Measurements from ENCODE around the gene SPO11.

Gene SPO11, protein sequence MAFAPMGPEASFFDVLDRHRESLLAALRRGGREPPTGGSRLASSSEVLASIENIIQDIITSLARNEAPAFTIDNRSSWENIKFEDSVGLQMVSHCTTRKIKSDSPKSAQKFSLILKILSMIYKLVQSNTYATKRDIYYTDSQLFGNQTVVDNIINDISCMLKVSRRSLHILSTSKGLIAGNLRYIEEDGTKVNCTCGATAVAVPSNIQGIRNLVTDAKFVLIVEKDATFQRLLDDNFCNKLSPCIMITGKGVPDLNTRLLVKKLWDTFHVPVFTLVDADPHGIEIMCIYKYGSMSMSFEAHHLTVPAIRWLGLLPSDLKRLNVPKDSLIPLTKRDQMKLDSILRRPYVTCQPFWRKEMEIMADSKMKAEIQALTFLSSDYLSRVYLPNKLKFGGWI

GRCh38 chr20:57329608-57330221 lies at the start of gene SPO11:
TSS of gene SPO11 (plus strand) at chr20:57329803. CDS start at chr20:57329868, 65 bp downstream.
- DNase-seq (ENCODE audit: low read depth), result no peak

GRCh38 chr20:57280221-57280620 lies 49.4 kb upstream of the SPO11 start:
- no peak for DNase-seq (ENCODE audit: low read depth)

DNA sequence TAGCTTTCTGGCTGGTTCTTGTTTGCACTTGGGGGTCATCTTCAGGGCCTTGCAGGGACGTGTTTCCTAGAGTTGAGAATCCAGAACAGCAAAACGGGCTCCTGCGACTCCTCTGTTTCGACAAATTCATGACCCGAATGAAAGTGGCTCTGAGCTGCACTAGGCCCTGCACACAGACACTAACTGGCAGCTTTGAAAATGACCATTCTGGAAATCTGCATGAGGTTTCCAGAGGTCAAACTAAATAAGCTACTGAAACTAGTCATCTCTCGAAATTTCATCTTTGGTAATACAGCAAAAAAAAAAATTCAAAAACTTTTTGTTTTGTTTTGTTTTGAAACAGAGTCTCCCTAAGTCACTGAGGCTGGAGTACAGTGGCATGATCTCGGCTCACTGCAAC lies 47.7 kb upstream of the SPO11 start:
- no peak for DNase-seq (ENCODE audit: low read depth)

DNA sequence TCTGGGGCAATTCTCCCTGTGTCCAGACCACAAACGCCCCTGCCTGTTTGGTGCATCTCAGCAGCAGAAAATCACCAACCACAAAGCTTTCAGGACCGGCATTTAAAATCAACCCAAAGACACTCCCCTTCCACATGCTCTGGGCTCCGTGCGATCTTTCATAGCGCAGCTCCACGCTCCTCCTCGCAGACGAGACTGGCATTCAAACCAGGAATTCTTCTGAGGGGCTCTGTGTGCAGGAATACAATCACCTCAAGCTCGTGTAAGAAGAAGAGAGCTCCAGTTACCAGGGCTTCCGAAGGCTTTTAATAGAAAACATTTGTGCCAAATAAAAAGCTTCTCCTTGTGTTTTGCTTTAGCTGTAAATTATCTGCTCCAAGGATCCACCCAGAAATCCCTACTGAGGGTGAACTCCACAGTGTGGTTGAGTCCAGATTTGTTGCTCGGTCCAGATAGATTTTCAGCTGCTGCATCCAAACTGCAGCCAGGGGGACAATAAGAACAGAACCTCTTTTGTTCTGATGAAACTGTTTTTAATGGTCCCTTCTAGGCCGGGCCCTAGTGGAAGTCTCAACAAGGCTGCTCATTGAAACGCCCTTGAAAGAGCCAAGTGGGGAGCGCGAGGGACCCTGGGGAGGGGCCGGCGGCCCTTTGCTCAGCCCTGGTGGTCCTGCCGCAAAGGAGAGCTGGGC lies 46.8 kb upstream of the SPO11 start:
- no peak for DNase-seq (ENCODE audit: low read depth)

DNA sequence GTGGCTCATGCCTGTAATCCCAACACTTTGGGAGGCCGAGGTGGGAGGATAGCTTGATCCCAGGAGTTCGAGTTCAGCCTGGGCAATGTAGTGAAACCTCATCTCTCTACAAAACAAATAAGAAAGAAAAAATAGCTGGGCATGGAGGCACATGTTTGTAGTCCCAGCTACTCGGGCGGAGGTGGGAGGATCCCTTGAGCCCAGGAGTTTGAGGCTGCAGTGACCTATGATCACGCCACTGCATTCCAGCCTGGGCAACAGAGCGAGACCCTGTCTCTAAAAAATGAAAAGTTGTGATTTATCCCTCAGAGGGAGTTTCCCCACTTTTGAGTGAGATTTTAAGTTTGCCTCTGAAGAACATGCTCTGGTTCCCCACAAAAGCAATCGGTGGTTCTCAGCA lies 45.7 kb upstream of the SPO11 start:
- no peak for DNase-seq (ENCODE audit: low read depth)

- DNase-seq (ENCODE audit: low read depth), result no peak
These were observed 42.4 kb upstream of the SPO11 start for GRCh38 chr20:57287007-57287880.

DNA sequence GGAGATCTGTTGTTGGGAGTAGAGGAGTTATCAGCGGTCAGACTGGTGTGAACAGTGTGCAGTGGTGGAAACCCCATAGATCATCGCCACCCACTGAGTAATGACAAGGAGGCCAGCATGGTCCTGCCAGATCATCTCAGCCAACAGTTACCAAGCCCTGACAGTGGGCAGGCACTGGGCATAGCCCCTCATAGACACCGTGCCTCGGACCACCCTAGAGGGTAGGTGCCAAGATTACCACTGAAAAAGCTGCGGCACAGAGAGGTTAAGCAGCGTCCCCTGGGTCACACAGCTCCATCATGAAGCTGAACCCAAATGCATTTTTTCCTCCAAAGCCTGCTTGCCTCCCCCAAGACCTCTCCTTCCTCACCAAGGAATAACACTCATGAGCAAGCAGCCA lies 41.7 kb upstream of the SPO11 start:
- DNase-seq (ENCODE audit: low read depth), result no peak

GRCh38 chr20:57288651-57289277 lies 40.8 kb upstream of the SPO11 start:
- peak; percentile 12 for DNase-seq (ENCODE audit: low read depth)

GRCh38 chr20:57289391-57290177 lies 40.0 kb upstream of the SPO11 start:
- no peak for DNase-seq (ENCODE audit: low read depth)

DNA sequence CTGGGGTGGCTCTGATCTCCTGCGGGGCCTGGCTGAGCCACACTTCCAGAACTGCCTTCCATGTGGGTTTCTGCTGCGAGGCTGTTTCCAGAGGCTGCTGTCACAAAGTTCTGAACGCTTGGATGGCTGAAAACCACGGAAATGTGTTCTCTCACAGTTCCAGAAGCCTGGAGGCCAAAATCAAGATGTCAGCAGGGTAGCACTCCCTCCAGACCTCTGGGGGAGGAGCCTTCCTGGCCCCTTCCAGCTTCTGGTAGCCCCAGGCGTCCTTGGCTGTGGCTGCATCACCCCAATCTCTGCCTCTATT lies 39.5 kb upstream of the SPO11 start:
- no peak for DNase-seq (ENCODE audit: low read depth)

DNA sequence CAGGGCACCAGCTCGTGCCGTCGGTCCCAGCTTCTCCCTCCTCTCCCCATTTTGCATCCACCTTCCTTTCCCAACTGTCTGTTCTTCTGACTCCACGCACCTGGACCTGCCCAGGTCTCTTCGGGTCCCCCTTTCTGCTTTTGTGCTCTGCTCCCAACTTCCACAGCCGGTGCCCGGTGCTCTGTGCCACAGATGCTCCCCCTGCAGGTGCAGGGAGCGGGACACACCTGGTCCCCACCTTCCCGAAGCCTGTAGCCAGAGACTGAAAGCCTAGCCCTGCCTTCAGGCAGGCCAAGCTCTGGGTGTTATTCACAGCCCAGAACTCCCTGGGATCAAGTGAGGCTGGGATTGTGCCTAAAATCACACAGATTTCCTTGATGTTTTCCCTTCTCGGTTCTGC lies 38.6 kb upstream of the SPO11 start:
- no peak for DNase-seq (ENCODE audit: low read depth)

DNA sequence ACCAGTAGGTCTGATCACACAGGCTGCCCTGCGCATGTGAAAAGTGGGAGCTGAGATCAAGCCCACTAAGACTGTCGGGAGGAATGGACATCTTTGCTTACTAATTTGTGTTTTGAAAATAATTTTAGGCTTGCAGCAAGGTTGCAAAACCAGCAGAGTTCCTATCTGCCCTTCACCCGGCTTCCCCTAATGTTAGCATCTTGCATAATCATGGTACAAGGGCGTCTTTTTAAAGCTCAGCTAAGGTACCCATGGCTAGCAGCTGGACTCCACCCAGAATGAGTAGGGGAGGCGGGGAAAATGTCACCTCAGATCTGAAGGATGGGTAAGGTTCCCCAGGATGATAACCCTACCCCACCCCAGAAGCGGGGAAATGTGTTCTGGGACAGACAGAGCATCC lies 37.9 kb upstream of the SPO11 start:
- no peak for DNase-seq (ENCODE audit: low read depth)

- no peak for DNase-seq (ENCODE audit: low read depth)
These were observed 37.0 kb upstream of the SPO11 start for GRCh38 chr20:57292611-57293010.

DNA sequence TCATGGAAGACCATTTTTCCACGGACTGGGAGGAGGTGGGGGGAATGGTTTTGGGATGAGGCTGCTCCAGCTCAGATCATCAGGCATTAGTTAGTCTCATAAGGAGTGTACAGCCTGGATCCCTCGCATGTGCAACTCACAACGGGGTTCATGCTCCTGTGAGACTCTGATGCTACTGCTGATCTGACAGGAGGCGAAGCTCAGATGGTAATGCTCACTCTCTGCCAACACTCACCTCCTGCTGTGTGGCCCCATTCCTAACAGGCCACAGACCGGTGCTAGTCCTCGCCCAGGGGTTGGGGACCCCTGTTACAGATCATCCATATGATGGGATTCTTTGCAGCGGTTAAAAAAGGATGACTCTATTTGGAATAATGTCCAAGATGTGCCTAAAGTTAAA lies 35.6 kb upstream of the SPO11 start:
- no peak for DNase-seq (ENCODE audit: low read depth)

GRCh38 chr20:57294550-57294949 lies 35.1 kb upstream of the SPO11 start:
- DNase-seq (ENCODE audit: low read depth), result no peak

GRCh38 chr20:57298457-57298856 lies 31.1 kb upstream of the SPO11 start:
- no peak for DNase-seq (ENCODE audit: low read depth)

DNA sequence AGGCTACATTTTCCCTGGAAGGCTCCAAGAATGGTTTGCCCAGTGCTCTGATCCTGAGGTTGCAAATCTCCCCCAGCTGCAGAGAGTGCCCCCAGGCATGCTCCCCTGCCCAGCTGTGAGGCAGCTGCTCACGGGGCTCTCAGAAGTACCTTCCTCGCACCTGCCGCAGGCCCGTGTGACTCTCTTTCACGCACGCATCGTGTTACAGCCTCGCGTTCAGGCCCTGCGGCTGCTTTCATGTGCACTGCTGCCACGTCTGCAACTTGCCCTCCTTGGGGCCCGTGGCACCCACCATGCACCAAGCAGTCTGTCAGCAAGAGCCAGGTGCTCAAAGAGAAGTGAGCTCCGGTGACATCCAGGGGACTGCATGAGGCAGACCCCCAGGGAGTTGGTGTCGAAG lies 28.6 kb upstream of the SPO11 start:
- DNase-seq (ENCODE audit: low read depth), result no peak

DNA sequence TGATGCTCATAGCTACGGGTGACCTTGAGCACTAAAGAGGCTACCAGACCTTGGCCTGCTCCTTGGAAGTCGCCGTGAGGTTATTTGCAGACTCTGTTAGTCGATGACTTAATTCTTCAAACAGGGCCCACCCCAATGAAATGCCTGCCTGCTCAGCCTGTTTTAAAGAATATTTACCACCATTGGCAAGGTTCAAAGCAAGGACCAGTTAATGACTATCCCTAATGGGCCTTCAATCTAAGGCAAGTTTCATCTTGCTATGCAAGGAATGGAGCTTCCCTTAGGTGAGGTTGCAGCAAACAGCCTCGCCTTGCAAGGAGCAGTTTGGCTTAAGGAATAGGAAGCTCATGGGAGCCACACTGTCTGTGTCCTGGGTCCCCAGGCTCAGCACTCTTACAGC lies 22.9 kb upstream of the SPO11 start:
- DNase-seq (ENCODE audit: low read depth), result no peak

DNA sequence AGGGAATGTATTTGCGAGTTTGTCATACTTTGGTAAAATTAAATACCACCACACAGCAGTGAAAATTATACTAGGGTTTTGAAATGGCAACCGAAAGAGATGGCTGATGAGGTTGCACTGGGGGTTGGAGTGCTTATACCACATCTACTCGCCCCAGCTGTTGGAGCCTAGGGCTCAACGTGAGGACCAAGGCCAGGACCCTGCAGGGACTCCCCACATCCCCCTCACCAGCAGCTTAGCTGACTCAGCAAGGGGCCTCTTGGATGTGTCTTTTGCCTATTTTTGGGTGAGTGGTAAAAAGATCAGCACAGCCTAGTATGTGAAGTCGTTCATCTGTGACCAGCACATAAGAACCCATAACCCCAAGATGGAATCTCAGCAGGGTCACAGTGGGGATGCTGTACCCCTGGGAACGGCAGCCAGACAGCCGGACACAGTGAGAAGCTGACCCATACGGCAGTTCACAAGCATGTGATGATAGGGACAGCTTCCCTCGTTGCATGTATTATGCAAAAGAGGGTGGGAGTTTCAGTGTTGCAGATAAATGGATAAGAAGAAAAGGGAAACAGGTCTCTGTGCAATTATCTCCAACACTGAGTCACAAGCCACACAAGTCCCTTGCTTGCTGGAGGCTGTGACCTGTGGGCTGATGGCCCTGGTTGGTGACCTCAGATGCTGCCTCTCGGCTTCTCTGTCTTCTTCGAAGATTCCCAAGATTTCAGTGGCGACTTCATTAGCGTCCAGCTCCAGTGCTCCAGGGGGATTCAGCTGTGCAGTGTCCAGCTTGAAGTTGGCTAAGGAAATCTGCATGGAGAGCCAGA lies 20.9 kb upstream of the SPO11 start:
- DNase-seq (ENCODE audit: low read depth), result no peak

DNA sequence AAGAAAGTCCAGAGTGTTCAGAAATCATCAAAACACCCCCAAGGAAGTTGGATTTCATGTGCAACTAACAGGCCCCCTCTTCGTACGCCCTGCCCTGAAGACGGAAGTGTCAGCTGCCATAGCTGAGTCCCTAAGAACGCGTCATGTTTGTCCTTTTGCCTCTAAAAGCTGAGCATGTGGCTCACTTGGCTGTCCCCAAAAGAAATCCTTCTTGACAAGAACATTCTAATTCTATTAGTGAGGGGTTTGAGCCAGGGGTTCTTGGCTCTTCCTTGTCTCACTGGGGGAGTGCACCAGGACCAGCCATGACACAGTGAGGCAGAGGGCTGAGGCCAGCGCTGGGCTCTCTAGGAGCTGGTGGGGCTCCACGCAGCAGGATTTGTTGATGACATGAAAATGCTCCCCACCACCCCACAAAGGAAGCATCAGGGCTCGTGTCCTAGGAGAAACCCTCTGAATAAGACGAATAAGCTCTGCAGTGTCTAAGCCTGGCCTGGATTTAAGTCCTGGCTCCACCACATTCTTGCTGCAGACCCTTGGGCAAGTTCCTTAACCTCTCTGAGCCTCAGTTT lies 20.0 kb upstream of the SPO11 start:
- DNase-seq (ENCODE audit: low read depth), result no peak
